ENCODE data around the gene LIN9.
A peak's percentile ranks its signal among the peaks of the same experiment; 100 is the strongest.

- no peak for TF ChIP-seq POLR2A (IDR thresholded peaks at IDR 0.05; ENCODE audit: low read depth, low read length)
- no peak for TF ChIP-seq GATA2 (IDR thresholded peaks at IDR 0.05; ENCODE audit: insufficient read depth, insufficient read length, low read depth, low read length)
- TF ChIP-seq, protein P1, sequence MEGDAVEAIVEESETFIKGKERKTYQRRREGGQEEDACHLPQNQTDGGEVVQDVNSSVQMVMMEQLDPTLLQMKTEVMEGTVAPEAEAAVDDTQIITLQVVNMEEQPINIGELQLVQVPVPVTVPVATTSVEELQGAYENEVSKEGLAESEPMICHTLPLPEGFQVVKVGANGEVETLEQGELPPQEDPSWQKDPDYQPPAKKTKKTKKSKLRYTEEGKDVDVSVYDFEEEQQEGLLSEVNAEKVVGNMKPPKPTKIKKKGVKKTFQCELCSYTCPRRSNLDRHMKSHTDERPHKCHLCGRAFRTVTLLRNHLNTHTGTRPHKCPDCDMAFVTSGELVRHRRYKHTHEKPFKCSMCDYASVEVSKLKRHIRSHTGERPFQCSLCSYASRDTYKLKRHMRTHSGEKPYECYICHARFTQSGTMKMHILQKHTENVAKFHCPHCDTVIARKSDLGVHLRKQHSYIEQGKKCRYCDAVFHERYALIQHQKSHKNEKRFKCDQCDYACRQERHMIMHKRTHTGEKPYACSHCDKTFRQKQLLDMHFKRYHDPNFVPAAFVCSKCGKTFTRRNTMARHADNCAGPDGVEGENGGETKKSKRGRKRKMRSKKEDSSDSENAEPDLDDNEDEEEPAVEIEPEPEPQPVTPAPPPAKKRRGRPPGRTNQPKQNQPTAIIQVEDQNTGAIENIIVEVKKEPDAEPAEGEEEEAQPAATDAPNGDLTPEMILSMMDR (IDR thresholded peaks at IDR 0.05; ENCODE audit: extremely low read depth in 1 of 2, insufficient read depth in 1 of 2, low read depth in 1 of 2, low read length in 2 of 2): peak in 1 of 2 donors; percentile 40
- TF ChIP-seq JUN (IDR thresholded peaks at IDR 0.05; ENCODE audit: borderline replicate concordance, insufficient read depth, insufficient read length, low read depth): no peak
- TF ChIP-seq MYC (IDR thresholded peaks at IDR 0.05; ENCODE audit: low read depth, low read length): no peak
- TF ChIP-seq, protein P2, sequence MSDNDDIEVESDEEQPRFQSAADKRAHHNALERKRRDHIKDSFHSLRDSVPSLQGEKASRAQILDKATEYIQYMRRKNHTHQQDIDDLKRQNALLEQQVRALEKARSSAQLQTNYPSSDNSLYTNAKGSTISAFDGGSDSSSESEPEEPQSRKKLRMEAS (IDR thresholded peaks at IDR 0.05; ENCODE audit: insufficient read depth, insufficient read length): no peak
- TF ChIP-seq POLR2AphosphoS5 (IDR thresholded peaks at IDR 0.05; ENCODE audit: insufficient read depth, low read depth, low read length): no peak
Measured at GRCh38 chr1:226201029-226201593, 107.9 kb downstream of the LIN9 start.

Measured in endothelial cell of umbilical vein (primary cell).